Ishikawa (cell line): ENCODE results near the gene ZGPAT.

Experiments
- CEBPB ChIP-seq: IDR thresholded peaks from 2 replicates; pipeline ENCODE4 v1.6.1; 2012
- CREB1 ChIP-seq: IDR thresholded peaks from 2 replicates; pipeline ENCODE4 v1.6.1; 2012; ENCODE audit warnings: low read depth
- EGR1 ChIP-seq: IDR thresholded peaks from 2 replicates; pipeline ENCODE4 v1.6.1; 2012
- EP300 ChIP-seq: IDR thresholded peaks from 2 replicates; pipeline ENCODE4 v1.6.1; 2012; ENCODE audit warnings: borderline replicate concordance
- FOXM1 ChIP-seq: IDR thresholded peaks from 2 replicates; pipeline ENCODE4 v1.6.1; 2012; ENCODE audit warnings: low read depth, borderline replicate concordance
- NFIC ChIP-seq: IDR thresholded peaks from 2 replicates; pipeline ENCODE4 v1.6.1; 2012
- RAD21 ChIP-seq: IDR thresholded peaks from 2 replicates; pipeline ENCODE4 v1.6.1; 2012; ENCODE audit warnings: low read depth
- TAF1 ChIP-seq: IDR thresholded peaks from 2 replicates; pipeline ENCODE4 v1.6.1; 2012; ENCODE audit warnings: low read depth, mild to moderate bottlenecking
- TCF12 ChIP-seq: IDR thresholded peaks from 2 replicates; pipeline ENCODE4 v1.6.1; 2012; ENCODE audit warnings: low read depth
- TEAD4 ChIP-seq: IDR thresholded peaks from 2 replicates; pipeline ENCODE4 v1.6.1; 2012
- YY1 ChIP-seq: IDR thresholded peaks from 2 replicates; pipeline ENCODE4 v1.6.1; 2012; ENCODE audit warnings: low read depth
- ZBTB7A ChIP-seq: IDR thresholded peaks from 2 replicates; pipeline ENCODE4 v1.6.1; 2012; ENCODE audit warnings: low read depth
- TF ChIP-seq, protein P1 (sequence below): IDR thresholded peaks from 2 replicates; pipeline ENCODE4 v1.6.1; 2012
- TF ChIP-seq, protein P2 (sequence below): IDR thresholded peaks from 2 replicates; pipeline ENCODE4 v1.6.1; 2012; ENCODE audit warnings: low read depth, mild to moderate bottlenecking
- TF ChIP-seq, protein P3 (sequence below): IDR thresholded peaks from 2 replicates; pipeline ENCODE4 v1.6.1; 2012

ZGPAT gene

DNA sequence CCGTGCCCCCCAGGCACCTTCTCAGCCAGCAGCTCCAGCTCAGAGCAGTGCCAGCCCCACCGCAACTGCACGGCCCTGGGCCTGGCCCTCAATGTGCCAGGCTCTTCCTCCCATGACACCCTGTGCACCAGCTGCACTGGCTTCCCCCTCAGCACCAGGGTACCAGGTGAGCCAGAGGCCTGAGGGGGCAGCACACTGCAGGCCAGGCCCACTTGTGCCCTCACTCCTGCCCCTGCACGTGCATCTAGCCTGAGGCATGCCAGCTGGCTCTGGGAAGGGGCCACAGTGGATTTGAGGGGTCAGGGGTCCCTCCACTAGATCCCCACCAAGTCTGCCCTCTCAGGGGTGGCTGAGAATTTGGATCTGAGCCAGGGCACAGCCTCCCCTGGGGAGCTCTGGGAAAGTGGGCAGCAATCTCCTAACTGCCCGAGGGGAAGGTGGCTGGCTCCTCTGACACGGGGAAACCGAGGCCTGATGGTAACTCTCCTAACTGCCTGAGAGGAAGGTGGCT, 10.4 kb upstream of the ZGPAT start:
- peak; percentile 39; the same call in 1 of the 2 replicates for TF ChIP-seq NFIC
- TF ChIP-seq, protein P1, sequence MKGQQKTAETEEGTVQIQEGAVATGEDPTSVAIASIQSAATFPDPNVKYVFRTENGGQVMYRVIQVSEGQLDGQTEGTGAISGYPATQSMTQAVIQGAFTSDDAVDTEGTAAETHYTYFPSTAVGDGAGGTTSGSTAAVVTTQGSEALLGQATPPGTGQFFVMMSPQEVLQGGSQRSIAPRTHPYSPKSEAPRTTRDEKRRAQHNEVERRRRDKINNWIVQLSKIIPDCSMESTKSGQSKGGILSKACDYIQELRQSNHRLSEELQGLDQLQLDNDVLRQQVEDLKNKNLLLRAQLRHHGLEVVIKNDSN = no peak

DNA sequence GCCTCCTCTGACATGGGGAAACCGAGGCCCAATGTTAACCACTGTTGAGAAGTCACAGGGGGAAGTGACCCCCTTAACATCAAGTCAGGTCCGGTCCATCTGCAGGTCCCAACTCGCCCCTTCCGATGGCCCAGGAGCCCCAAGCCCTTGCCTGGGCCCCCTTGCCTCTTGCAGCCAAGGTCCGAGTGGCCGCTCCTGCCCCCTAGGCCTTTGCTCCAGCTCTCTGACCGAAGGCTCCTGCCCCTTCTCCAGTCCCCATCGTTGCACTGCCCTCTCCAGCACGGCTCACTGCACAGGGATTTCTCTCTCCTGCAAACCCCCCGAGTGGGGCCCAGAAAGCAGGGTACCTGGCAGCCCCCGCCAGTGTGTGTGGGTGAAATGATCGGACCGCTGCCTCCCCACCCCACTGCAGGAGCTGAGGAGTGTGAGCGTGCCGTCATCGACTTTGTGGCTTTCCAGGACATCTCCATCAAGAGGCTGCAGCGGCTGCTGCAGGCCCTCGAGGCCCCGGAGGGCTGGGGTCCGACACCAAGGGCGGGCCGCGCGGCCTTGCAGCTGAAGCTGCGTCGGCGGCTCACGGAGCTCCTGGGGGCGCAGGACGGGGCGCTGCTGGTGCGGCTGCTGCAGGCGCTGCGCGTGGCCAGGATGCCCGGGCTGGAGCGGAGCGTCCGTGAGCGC, 9.8 kb upstream of the ZGPAT start:
- TF ChIP-seq, protein P2, sequence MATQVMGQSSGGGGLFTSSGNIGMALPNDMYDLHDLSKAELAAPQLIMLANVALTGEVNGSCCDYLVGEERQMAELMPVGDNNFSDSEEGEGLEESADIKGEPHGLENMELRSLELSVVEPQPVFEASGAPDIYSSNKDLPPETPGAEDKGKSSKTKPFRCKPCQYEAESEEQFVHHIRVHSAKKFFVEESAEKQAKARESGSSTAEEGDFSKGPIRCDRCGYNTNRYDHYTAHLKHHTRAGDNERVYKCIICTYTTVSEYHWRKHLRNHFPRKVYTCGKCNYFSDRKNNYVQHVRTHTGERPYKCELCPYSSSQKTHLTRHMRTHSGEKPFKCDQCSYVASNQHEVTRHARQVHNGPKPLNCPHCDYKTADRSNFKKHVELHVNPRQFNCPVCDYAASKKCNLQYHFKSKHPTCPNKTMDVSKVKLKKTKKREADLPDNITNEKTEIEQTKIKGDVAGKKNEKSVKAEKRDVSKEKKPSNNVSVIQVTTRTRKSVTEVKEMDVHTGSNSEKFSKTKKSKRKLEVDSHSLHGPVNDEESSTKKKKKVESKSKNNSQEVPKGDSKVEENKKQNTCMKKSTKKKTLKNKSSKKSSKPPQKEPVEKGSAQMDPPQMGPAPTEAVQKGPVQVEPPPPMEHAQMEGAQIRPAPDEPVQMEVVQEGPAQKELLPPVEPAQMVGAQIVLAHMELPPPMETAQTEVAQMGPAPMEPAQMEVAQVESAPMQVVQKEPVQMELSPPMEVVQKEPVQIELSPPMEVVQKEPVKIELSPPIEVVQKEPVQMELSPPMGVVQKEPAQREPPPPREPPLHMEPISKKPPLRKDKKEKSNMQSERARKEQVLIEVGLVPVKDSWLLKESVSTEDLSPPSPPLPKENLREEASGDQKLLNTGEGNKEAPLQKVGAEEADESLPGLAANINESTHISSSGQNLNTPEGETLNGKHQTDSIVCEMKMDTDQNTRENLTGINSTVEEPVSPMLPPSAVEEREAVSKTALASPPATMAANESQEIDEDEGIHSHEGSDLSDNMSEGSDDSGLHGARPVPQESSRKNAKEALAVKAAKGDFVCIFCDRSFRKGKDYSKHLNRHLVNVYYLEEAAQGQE = no peak
- TF ChIP-seq, protein P3, sequence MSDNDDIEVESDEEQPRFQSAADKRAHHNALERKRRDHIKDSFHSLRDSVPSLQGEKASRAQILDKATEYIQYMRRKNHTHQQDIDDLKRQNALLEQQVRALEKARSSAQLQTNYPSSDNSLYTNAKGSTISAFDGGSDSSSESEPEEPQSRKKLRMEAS = no peak
- TF ChIP-seq RAD21 = no peak

DNA sequence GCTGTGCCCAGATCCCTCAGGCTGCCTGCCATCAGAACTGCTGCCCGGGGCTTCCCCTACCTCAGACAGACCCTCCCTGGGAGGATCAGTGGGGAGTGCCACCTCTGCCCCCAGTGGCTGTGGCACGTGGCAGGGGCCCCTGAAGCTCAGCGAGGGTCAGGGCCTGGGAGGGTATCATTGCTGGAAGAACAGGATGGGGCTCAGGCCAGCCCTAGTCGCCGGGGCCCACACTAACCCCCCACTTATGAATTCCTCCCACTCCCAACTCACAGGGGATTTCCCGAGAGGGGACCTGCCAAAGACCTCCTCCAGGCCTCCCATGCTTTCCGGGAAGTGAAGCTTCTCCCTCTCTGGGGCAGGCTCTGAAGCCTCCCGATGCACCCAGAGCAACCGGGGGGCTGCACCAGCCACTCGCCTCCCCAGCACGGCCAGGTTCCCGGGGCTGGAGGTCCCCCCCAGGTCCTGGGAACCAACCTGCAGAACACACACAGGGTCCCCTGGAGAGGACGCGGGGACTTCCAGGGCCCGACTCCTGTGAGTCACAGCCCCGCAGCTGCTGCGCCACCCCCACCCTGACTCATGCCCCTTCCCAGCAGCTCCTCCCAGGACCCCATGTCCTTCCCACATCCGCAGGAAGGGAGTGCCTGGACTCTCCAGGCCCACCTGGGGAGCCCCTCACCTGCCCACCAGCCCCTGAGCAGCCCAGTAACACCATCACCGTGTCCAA, 8.9 kb upstream of the ZGPAT start:
- no peak for TF ChIP-seq YY1
- no peak for TF ChIP-seq EP300
- TF ChIP-seq ZBTB7A = no peak
- TF ChIP-seq TEAD4 = no peak
- TF ChIP-seq CREB1 = no peak
- no peak for TF ChIP-seq NFIC
- TF ChIP-seq TCF12 = no peak
- no peak for TF ChIP-seq EGR1
- TF ChIP-seq TAF1 = no peak
- TF ChIP-seq, protein P1 = no peak
- TF ChIP-seq, protein P2 = no peak
- no peak for TF ChIP-seq CEBPB
- no peak for TF ChIP-seq RAD21
- no peak for TF ChIP-seq FOXM1
- TF ChIP-seq, protein P3 = no peak

DNA sequence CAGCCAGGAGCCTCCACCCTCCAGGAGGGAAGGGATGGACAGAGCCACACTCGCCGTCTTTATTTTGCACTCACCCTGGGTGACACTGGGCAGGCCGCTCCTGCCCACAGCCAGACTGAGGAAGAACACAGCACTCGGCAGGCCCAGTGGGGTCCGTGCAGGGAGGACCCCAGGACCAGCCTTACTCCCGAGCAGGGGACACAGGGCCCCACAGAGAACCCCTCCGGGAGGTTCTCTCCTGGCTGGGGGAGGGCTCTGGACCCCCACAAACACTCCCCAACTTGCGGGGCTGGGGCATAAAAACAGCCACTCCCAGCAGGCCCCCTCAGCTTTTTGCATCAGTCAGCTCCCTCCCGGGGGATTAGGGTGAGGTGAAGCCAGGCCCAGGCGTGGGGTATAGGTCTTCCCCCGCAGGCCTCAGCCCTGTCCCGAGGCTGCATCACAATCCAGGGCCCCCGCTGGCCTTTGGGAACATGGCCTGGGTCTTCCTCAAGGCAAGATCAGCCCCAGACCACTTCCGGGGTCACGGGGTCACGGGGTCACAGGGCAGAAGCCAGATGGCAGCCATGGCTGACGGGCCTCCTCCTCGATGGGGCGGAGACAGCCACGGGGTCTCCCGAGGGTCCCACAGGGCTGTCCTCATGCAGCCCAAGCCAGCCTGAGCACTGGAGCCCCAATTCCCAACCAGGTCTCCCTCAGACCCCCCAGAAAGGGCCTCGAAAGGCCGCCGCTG, 8.2 kb upstream of the ZGPAT start:
- TF ChIP-seq YY1 = no peak

DNA sequence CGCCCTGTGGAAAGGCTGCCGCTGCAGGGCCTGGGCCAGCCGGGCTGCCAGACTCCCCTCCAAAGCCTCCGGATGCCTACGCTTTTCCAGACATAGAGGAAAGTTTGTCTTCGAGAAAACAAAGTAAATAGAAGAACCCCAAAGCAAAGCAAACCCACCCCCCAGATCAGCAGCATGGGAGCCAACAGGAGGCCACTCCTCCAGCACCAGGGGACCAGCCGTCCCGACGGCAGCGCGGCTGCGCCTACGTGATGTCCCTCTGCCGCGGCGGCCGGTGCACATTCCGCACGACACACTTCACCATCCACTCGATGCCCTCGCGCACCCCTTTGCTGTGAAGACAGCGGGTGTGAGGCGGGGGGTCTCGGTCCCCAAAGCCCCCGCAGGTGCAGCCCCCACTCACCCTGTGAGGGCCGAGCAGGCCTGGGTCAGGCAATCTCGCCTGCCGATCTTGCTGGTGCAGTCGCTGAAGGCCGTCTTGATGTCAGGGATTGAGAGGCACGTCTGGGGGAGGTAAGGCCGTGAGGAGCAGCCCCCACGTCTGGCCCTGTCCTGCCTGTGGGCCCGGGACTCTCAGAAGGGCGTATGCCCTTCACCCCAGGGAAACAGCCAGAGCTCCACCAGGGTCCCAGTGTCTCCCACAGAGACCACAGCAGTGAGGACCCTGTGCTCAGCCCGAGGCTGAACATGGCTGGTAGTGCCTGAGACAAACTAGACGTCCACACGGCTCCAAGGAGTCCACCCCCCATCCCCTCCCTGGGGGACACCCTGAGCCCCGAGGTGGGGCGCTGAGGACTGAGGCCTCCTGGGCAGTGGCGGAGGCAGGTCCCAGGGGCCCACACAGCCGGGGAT, 7.4 kb upstream of the ZGPAT start:
- TF ChIP-seq, protein P1 = no peak
- TF ChIP-seq CREB1 (no peak), YY1 (no peak), TEAD4 (no peak), CEBPB (no peak), TAF1 (no peak), EGR1 (no peak), EP300 (no peak), NFIC (no peak), TCF12 (no peak), ZBTB7A (no peak), RAD21 (no peak), FOXM1 (no peak)
- TF ChIP-seq, protein P3 = no peak
- TF ChIP-seq, protein P2 = no peak
